22Rv1 (cell line): ENCODE results near the gene PACSIN1.

Source experiments
- H3K27ac ChIP-seq: fragments of 450-650 bp; 2 replicates; pipeline ENCODE4 v1.5.1; 2017
- ZFX ChIP-seq: fragments of 450-650 bp; IDR thresholded peaks from 2 replicates; pipeline ENCODE4 v1.6.1; 2017; ENCODE audit warnings: antibody characterized with exemption, borderline replicate concordance
- TF ChIP-seq, protein P1 (sequence below): fragments of 450-650 bp; IDR thresholded peaks from 2 replicates; pipeline ENCODE4 v1.5.1; 2017; ENCODE audit warnings: mild to moderate bottlenecking

PACSIN1 gene, protein sequence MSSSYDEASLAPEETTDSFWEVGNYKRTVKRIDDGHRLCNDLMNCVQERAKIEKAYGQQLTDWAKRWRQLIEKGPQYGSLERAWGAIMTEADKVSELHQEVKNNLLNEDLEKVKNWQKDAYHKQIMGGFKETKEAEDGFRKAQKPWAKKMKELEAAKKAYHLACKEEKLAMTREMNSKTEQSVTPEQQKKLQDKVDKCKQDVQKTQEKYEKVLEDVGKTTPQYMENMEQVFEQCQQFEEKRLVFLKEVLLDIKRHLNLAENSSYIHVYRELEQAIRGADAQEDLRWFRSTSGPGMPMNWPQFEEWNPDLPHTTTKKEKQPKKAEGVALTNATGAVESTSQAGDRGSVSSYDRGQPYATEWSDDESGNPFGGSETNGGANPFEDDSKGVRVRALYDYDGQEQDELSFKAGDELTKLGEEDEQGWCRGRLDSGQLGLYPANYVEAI

DNA sequence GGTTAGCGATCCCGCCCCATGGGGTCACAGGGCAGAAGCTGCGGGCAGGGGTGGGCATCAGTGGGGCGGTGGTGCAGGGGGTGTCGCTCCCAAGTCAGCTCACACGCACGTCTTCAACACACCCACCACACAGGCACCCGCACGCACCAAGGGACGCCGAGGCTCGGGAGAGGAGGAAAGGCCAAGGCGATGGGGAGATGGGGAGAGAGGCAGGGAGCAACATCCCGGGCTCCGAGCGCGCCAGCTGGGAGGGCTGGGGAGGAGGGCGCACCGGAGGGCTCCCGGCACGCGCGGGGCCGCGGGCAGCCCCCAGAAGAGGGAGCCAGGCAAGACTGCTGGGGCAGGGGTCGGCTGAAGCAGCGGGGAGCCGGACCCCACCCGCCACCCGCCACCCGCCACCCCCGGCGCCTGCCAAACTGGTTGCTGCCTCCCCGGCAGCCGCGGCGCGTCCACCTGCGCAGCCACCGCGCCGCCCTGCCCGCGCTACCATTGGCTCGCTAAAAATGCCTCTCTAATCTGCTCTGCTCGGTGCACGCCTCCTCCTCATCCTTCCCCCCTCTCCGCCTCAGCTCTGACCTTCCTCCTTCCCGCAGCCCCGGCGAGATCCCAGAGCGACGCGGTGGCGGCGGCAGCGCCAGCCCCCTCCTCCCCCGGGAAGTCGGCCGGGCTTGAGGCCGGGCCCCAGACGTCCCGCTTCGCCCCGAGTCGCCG is at the start of gene PACSIN1:
Gene PACSIN1, plus strand, starts transcription at position 546 of the 711 bp plus-strand sequence. CDS start 60,230 bp downstream, outside the sequence.
- peak within 1 kb of the TSS; percentile 50 for H3K27ac ChIP-seq

DNA sequence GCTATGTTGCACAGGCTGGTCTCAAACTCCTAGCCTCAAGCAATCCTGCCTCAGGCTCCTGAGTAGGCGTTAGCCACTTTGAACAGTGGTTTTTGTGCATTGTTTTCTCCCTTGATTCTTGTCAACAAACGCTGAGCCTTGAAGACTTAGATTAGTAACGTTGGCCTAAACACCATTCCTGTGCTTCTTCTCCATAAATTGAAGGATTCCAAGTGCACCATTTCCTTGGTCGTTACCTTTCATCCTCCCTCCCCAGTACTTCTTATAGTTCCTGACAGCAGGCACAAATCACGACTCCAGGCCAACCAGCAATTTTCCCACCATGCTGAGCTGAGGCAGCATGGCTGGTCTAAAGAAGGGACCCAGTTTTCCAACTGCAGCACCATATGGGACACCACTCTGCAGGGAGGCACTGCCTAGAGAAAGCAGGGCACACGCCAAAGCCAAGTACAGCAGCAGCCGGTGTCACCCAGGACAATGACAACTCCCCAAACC is 49.0 kb upstream of the PACSIN1 start:
- peak overlapping the region; percentile 57 for H3K27ac ChIP-seq
- TF ChIP-seq, protein P1, sequence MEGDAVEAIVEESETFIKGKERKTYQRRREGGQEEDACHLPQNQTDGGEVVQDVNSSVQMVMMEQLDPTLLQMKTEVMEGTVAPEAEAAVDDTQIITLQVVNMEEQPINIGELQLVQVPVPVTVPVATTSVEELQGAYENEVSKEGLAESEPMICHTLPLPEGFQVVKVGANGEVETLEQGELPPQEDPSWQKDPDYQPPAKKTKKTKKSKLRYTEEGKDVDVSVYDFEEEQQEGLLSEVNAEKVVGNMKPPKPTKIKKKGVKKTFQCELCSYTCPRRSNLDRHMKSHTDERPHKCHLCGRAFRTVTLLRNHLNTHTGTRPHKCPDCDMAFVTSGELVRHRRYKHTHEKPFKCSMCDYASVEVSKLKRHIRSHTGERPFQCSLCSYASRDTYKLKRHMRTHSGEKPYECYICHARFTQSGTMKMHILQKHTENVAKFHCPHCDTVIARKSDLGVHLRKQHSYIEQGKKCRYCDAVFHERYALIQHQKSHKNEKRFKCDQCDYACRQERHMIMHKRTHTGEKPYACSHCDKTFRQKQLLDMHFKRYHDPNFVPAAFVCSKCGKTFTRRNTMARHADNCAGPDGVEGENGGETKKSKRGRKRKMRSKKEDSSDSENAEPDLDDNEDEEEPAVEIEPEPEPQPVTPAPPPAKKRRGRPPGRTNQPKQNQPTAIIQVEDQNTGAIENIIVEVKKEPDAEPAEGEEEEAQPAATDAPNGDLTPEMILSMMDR, result no peak
- TF ChIP-seq ZFX, result no peak

More for the DNA sequence above, at the start of gene PACSIN1:
- TF ChIP-seq, protein P1, result no peak
- TF ChIP-seq ZFX, result no peak

DNA sequence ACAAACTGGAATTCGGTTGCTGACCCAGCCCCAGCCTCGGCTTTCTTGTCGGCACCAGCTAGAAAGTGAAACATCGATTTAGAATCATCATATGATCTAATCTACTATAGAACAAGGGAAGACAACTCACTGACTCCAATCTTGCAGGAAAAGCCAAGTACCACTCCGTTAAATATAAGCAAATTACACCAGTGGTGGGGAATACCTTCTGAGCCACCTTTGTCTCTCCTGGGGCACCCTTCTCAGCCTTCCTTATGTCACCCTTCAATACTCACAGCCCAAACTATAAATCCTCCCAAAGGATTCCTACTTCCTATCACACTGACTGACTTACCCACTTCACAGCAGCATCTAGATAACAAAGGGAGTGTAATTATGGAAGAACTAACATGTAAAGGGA is 47.5 kb upstream of the PACSIN1 start:
- peak overlapping the region; percentile 13; the same call in 1 of the 2 replicates for H3K27ac ChIP-seq
- TF ChIP-seq, protein P1, result no peak
- TF ChIP-seq ZFX, result no peak

DNA sequence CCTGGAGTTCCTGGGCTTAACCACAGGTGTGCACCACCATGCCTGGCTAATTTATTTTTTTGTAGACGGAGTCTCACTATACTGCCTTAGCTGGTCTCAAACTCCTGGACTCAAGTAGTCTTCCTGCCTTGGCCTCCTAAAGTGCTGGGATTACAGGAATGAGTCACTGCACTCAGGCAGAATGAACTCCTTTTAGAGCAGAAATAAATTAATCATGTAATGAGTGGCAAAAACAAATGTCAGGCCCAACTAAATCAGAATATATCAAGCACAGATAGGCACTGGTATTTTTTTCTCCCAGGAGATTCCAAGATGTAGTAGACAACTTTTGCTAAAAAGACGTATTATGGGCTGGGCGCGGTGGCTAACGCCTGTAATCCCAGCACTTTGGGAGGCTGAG is 42.6 kb upstream of the PACSIN1 start:
- H3K27ac ChIP-seq, result no peak overlapping the region
- TF ChIP-seq ZFX, result no peak
- TF ChIP-seq, protein P1, result no peak

DNA sequence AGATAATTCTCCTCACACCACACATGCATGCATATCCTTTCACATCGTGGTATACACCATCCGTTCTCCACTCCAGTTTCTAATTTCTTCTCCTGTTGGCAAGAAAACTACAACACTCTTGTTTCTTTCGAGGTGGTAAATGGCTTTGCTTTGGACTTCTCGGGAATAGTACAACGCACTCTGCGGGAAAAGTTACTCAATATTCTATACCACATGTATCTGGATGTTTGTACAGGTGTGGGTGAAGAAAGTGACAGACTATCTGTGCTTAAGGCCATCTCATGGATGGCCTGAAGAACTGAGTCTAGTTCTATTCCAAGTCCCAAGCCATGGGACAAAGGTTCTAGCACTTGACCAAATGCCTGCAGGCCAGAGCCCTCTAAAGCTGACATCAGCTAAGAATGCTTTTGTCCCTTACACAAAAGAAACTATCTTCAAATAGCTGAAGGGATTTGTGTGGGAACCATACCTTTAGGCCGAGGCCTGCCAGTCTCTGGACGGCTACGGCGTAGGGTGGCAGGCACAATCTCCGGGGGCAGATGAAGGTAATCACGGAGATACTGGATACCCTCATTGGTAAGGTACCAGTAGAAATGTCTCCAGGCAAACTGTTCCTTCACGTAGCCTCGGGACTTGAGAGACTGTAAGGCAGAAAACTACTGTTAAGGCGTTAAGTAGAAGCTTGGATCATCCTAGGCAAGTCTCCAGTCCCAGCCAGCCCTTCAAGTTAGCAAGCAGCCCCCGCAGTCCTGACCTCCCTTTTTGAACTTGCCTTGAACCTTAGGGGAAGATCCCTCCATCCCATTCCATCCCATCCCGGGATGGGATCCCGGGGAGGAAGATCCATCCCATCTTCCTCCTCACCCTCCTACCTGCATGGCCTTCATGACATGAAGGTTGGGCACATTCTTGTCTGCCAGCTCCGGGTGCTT is 41.4 kb upstream of the PACSIN1 start:
- TF ChIP-seq, protein P1, result no peak
- no peak for TF ChIP-seq ZFX
- H3K27ac ChIP-seq, result peak overlapping the region; percentile 83

DNA sequence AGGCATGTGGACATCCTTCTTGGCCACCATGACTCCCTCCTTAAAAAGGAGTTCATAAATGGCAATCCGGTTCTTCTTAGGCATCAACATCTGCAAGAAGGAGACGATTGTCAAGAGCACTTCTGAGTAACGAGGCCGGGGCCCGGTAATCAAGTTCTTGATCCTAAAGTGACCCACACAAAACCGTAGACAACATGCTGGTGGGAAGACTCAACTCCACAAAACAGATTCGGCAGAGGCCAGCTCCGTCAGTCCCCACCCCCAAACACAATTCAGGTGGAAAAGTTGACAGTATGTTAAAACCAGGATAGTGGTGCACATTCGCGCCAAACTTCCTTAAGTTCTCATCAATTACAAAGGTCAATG is 40.8 kb upstream of the PACSIN1 start:
- TF ChIP-seq, protein P1, result no peak
- TF ChIP-seq ZFX, result no peak
- peak overlapping the region; percentile 83 for H3K27ac ChIP-seq
